H1 (cell line): Measurements from ENCODE around the gene DGKD. TPM values are rescaled to one million over a fixed set of nuclear protein-coding genes. Genes with fewer than 3 reads are reported as not detected.

Experiments
- CTCF ChIA-PET: fragments of 300-600 bp; sonication (Branson Sonifier 250); formaldehyde crosslinking; loops from one replicate; lab custom pipeline; 2021; ENCODE audit not compliant: partially characterized antibody; lab: Charles Lee
- POLR2A ChIA-PET: fragments of 300-600 bp; sonication (Branson Sonifier 250); formaldehyde crosslinking; loops from one replicate; lab custom pipeline; 2021; ENCODE audit warnings: inconsistent platforms; ENCODE audit not compliant: partially characterized antibody; lab: Charles Lee
- DNase-seq, 2 experiments: peaks; one replicate each; pipeline versions ENCODE4 v3.0.0 to v3.0.0-alpha.2; 2010 to 2022; ENCODE audit warnings: low spot score in 2 of 2, low read depth in 1 of 2, mixed read lengths in 1 of 2
- FAIRE-seq: peaks from 2 replicates; lab custom pipeline; 2011; peaks lifted over from hg19 to GRCh38; lab: Jason Lieb, UNC
- H2AFZ ChIP-seq: 2 replicates; pipeline ENCODE4 v1.8.1; 2012; ENCODE audit warnings: low read length, inconsistent platforms
- H2AK5ac ChIP-seq: 2 replicates; pipeline ENCODE4 v1.6.1; 2013; ENCODE audit warnings: low read depth, low read length
- H2BK120ac ChIP-seq: replicated peaks from 2 replicates; pipeline ENCODE3; 2013; ENCODE audit warnings: low read depth, low read length, inconsistent platforms
- H2BK12ac ChIP-seq: 2 replicates; pipeline ENCODE4 v1.6.1; 2013; ENCODE audit warnings: low read depth, low read length
- H2BK15ac ChIP-seq: 2 replicates; pipeline ENCODE4 v1.6.1; 2013; ENCODE audit warnings: low read length
- H2BK20ac ChIP-seq: 2 replicates; pipeline ENCODE4 v1.6.1; 2013; ENCODE audit warnings: low read length
- H2BK5ac ChIP-seq: 2 replicates; pipeline ENCODE4 v1.6.1; 2013; ENCODE audit warnings: low read depth, low read length
- H3K14ac ChIP-seq: 2 replicates; pipeline ENCODE4 v1.6.1; 2013; ENCODE audit warnings: inconsistent platforms; ENCODE audit not compliant: insufficient read length
- H3K18ac ChIP-seq: 2 replicates; pipeline ENCODE4 v1.6.1; 2013; ENCODE audit warnings: low read length; ENCODE audit errors: extremely low read depth
- H3K23ac ChIP-seq: 2 replicates; pipeline ENCODE4 v1.6.1; 2013; ENCODE audit warnings: inconsistent platforms; ENCODE audit not compliant: insufficient read length
- H3K23me2 ChIP-seq: 2 replicates; pipeline ENCODE4 v1.6.1; 2013; ENCODE audit warnings: low read depth, low read length
- H3K27ac ChIP-seq: 2 replicates; pipeline ENCODE4 v1.6.1; 2011; ENCODE audit warnings: low read depth, low read length, inconsistent platforms
- H3K27me3 ChIP-seq, 4 experiments: replicated peaks in 1 of 4; 1 replicate in 1 of 4; 2 replicates in 3 of 4; pipeline versions ENCODE4 v1.6.1 to v1.8.1; 2011 to 2013; ENCODE audit warnings: low read length in 3 of 4, mild to moderate bottlenecking in 3 of 4, inconsistent platforms in 2 of 4, mixed read lengths in 2 of 4, moderate library complexity in 1 of 4; ENCODE audit not compliant: control insufficient read depth in 3 of 4, insufficient read depth in 3 of 4; ENCODE audit errors: extremely low read depth in 1 of 4
- H3K36me3 ChIP-seq, 4 experiments: 2 replicates each; pipeline versions ENCODE4 v1.6.1 to v1.8.1; 2011 to 2013; ENCODE audit warnings: mild to moderate bottlenecking in 4 of 4, low read length in 3 of 4, moderate library complexity in 2 of 4, control low read depth in 1 of 4, inconsistent platforms in 1 of 4; ENCODE audit not compliant: insufficient read depth in 4 of 4, control insufficient read depth in 2 of 4
- H3K4ac ChIP-seq: replicated peaks from 2 replicates; pipeline ENCODE3; 2013; ENCODE audit warnings: low read length, low read depth, mixed read lengths, inconsistent platforms; ENCODE audit not compliant: insufficient read length
- H3K4me1 ChIP-seq, 4 experiments: replicated peaks in 1 of 4; 1 replicate in 1 of 4; 2 replicates in 3 of 4; pipeline versions ENCODE4 v1.6.1 to v1.8.1; 2011 to 2013; ENCODE audit warnings: low read length in 3 of 4, inconsistent platforms in 2 of 4, mixed read lengths in 1 of 4; ENCODE audit not compliant: insufficient read depth in 4 of 4, control insufficient read depth in 3 of 4
- H3K4me2 ChIP-seq, 2 experiments: 2 replicates each; pipeline versions ENCODE4 v1.6.1 to v1.8.1; 2011 to 2013; ENCODE audit warnings: low read depth in 2 of 2, low read length in 2 of 2, control low read depth in 1 of 2, inconsistent platforms in 1 of 2, mild to moderate bottlenecking in 1 of 2; ENCODE audit not compliant: insufficient read depth in 1 of 2
- H3K4me3 ChIP-seq, 4 experiments: fragments of 200-600, 300-600 bp in 1 of 4; sonication (generic), shearing (Covaris generic), sonication (Bioruptor Twin) in 1 of 4; 2 replicates each; pipeline versions ENCODE4 v1.5.1 to v1.8.1; 2011 to 2016; ENCODE audit warnings: low read length in 4 of 4, low read depth in 3 of 4, control low read depth in 2 of 4, inconsistent platforms in 2 of 4, mild to moderate bottlenecking in 2 of 4, mixed read lengths in 1 of 4, moderate library complexity in 1 of 4; ENCODE audit not compliant: insufficient read depth in 2 of 4; ENCODE audit errors: extremely low read depth in 1 of 4
- H3K56ac ChIP-seq: replicated peaks from 2 replicates; pipeline ENCODE3; 2013; ENCODE audit warnings: low read depth, mild to moderate bottlenecking, mixed read lengths, low read length, inconsistent platforms; ENCODE audit not compliant: insufficient read length
- H3K79me1 ChIP-seq: 2 replicates; pipeline ENCODE4 v1.6.1; 2013; ENCODE audit warnings: low read depth, low read length, control low read depth
- H3K79me2 ChIP-seq, 2 experiments: 2 replicates each; pipeline versions ENCODE4 v1.6.1 to v1.8.1; 2012 to 2013; ENCODE audit warnings: low read length in 2 of 2, mild to moderate bottlenecking in 2 of 2, inconsistent platforms in 1 of 2; ENCODE audit not compliant: insufficient read depth in 2 of 2, control insufficient read depth in 1 of 2
- H3K9ac ChIP-seq, 4 experiments: replicated peaks in 1 of 4; 1 replicate in 1 of 4; 2 replicates in 3 of 4; pipeline versions ENCODE4 v1.6.1 to v1.8.1; 2011 to 2013; ENCODE audit warnings: low read depth in 3 of 4, low read length in 3 of 4, control low read depth in 2 of 4, mild to moderate bottlenecking in 2 of 4, moderate library complexity in 2 of 4, inconsistent platforms in 1 of 4; ENCODE audit errors: extremely low read depth in 1 of 4
- H3K9me3 ChIP-seq, 2 experiments: 2 replicates each; pipeline versions ENCODE4 v1.6.1 to v1.8.1; 2012 to 2013; ENCODE audit warnings: mild to moderate bottlenecking in 2 of 2, moderate library complexity in 2 of 2, control low read depth in 1 of 2, inconsistent platforms in 1 of 2, low read depth in 1 of 2, low read length in 1 of 2, mixed read lengths in 1 of 2; ENCODE audit not compliant: insufficient read depth in 2 of 2
- H4K20me1 ChIP-seq, 2 experiments: replicated peaks in 1 of 2; 2 replicates each; pipeline versions ENCODE3 to v1.8.1; 2011 to 2013; ENCODE audit warnings: inconsistent platforms in 2 of 2, low read length in 2 of 2, mild to moderate bottlenecking in 1 of 2; ENCODE audit not compliant: insufficient read depth in 2 of 2, control insufficient read depth in 1 of 2
- H4K5ac ChIP-seq: 2 replicates; pipeline ENCODE4 v1.6.1; 2013; ENCODE audit warnings: low read length, low read depth, mixed read lengths, inconsistent platforms; ENCODE audit not compliant: insufficient read length
- H4K8ac ChIP-seq: 2 replicates; pipeline ENCODE4 v1.8.0; 2013; ENCODE audit warnings: mild to moderate bottlenecking, moderate library complexity, low read length, inconsistent platforms; ENCODE audit not compliant: insufficient read depth; ENCODE audit errors: extremely low read depth
- H4K91ac ChIP-seq: replicated peaks from 2 replicates; pipeline ENCODE3; 2013; ENCODE audit warnings: low read length, mixed read lengths, inconsistent platforms; ENCODE audit not compliant: insufficient read length
- CBX5 ChIP-seq: fragments of 300-800, 300-1000 bp; sonication (generic); IDR thresholded peaks from 2 replicates; pipeline ENCODE4 v1.7.1; 2016; ENCODE audit warnings: antibody characterized with exemption, low read length, low read depth
- GABPA ChIP-seq: IDR thresholded peaks from 2 replicates; pipeline ENCODE4 v1.6.1; 2011; ENCODE audit warnings: mild to moderate bottlenecking, low read length, moderate library complexity, borderline replicate concordance; ENCODE audit not compliant: insufficient read depth
- RXRA ChIP-seq: IDR thresholded peaks from 2 replicates; pipeline ENCODE4 v1.6.1; 2011; ENCODE audit warnings: low read depth, mild to moderate bottlenecking, low read length, moderate library complexity; ENCODE audit not compliant: insufficient read depth
- WGBS, 2 experiments: shearing (Covaris generic) in 1 of 2; methylation state at CpG; one replicate each; pipeline versions ENCODE4 v1.1.6 to v1.1.7; 2013 to 2015; ENCODE audit warnings: low lambda C conversion rate in 2 of 2, mixed read lengths in 2 of 2, inconsistent platforms in 1 of 2, low coverage in 1 of 2, missing lambda C conversion rate in 1 of 2; ENCODE audit not compliant: insufficient replicate concordance in 2 of 2, insufficient coverage in 1 of 2, insufficient read length in 1 of 2; ENCODE audit errors: extremely low coverage in 1 of 2, missing lambda C conversion rate in 1 of 2; 5-methylcytosine and 5-hydroxymethylcytosine counted together
- polyA plus RNA-seq, 7 experiments: library from polyadenylated mRNA; depleted of rRNA in 3 of 7; stranded (reverse) in 5 of 7; unstranded in 2 of 7; fragments of >200 nt in 5 of 7; fragments of 200-250 nt in 2 of 7; gene quantifications; 1 replicate in 5 of 7; 2 replicates in 1 of 7; 4 replicates in 1 of 7; pipeline versions ENCODE4 v1.2.1 to v1.2.3, GENCODE V29; 2011 to 2013; ENCODE audit warnings: missing spikeins in 2 of 7, mixed read lengths in 2 of 7
- total RNA-seq: library from RNA; stranded (reverse); fragmentation: NEBNext Ultra II Directional; extraction: Animal tissue kit (Norgen Biotek cat#: 25700); gene quantifications from 2 replicates; pipeline ENCODE4 v1.2.1, GENCODE V29; 2021
- TF ChIP-seq, protein P1 (sequence below): IDR thresholded peaks from 2 replicates; pipeline ENCODE4 v1.6.1; 2012; ENCODE audit warnings: low read length, inconsistent platforms

The DGKD gene
- total and polyA plus RNA-seq, 2 of the 8 experiments (the other 6 are each of a cell fraction or from before 2014, with no cell fraction given) = 7.7 to 30.9 TPM

DNA sequence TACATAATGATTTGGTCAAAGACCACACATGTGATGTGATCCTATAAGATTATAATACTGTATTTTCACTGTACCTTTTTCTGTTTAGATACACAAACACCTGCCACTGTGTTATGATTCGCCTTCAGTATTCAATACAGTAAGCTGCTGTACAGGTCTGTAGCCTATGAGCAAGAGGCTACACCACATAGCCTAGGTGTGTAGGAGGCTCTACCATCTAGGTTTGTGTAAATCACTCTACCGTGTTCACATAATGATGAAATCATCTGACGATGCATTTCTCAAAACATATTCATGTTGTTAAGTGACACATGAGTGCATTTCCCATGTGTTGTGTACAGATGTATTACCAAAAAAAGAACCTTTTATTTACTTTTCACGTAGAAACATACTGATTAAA is 137.8 kb downstream of the DGKD start:
- no peak overlapping the region for H3K14ac ChIP-seq
- FAIRE-seq = no peak

More for the DNA sequence above, 137.8 kb downstream of the DGKD start:
- no peaks in the 10 kb centered on the region for H4K20me1 ChIP-seq
- no peak overlapping the region for H2BK15ac ChIP-seq
- CTCF ChIA-PET = no interaction called here
- TF ChIP-seq RXRA (no peak), GABPA (no peak), CBX5 (no peak)
- TF ChIP-seq, protein P1, sequence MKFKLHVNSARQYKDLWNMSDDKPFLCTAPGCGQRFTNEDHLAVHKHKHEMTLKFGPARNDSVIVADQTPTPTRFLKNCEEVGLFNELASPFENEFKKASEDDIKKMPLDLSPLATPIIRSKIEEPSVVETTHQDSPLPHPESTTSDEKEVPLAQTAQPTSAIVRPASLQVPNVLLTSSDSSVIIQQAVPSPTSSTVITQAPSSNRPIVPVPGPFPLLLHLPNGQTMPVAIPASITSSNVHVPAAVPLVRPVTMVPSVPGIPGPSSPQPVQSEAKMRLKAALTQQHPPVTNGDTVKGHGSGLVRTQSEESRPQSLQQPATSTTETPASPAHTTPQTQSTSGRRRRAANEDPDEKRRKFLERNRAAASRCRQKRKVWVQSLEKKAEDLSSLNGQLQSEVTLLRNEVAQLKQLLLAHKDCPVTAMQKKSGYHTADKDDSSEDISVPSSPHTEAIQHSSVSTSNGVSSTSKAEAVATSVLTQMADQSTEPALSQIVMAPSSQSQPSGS = no peak
- no peak overlapping the region for H3K4ac ChIP-seq
- no peak for DNase-seq
- no peak overlapping the region for H4K5ac ChIP-seq
- no peaks in the 10 kb centered on the region for H3K4me1 ChIP-seq
- H3K4me2 ChIP-seq = no peak overlapping the region
- H2BK12ac ChIP-seq = no peak overlapping the region
- H3K27me3 ChIP-seq = no peaks in the 10 kb centered on the region
- H2AK5ac ChIP-seq = no peak overlapping the region
- no peak overlapping the region for H3K27ac ChIP-seq
- H3K36me3 ChIP-seq = no peaks in the 10 kb centered on the region; a peak in 1 of 8 replicates
- no peaks in the 10 kb centered on the region for H3K23me2 ChIP-seq
- H4K91ac ChIP-seq = no peak overlapping the region
- no peak overlapping the region for H2BK120ac ChIP-seq
- no peak overlapping the region for H3K18ac ChIP-seq
- H3K56ac ChIP-seq = no peak overlapping the region
- H2BK5ac ChIP-seq = no peak overlapping the region
- H2BK20ac ChIP-seq = no peak overlapping the region
- no peak overlapping the region for H3K23ac ChIP-seq
- H3K79me1 ChIP-seq = no peaks in the 10 kb centered on the region
- POLR2A ChIA-PET = no interaction called here
- 86% methylated on average over 4 of the region's 4 CpGs; no CpG with 5 or more reads in 1 of the 2 experiments for WGBS, 2 experiments
- H3K9ac ChIP-seq = no peak overlapping the region
- no peak overlapping the region for H4K8ac ChIP-seq
- no peaks in the 10 kb centered on the region for H3K79me2 ChIP-seq
- no peak overlapping the region for H3K4me3 ChIP-seq
- H2AFZ ChIP-seq = no peak overlapping the region
- H3K9me3 ChIP-seq = no peaks in the 10 kb centered on the region
